Measurements from ENCODE around the gene TLE6. TPM values are rescaled to one million over a fixed set of nuclear protein-coding genes. Genes with fewer than 3 reads are reported as not detected.

The TLE6 gene
- total and polyA plus RNA-seq, 4 donors: 0.47 to 2.8 (median 1.2) TPM

GRCh38 chr19:3012621-3013262 is 35.4 kb downstream of the TLE6 start:
- peaks cover 0 to 18% (median 2%) of the 10 kb centered on the region in 4 donors for H3K36me3 ChIP-seq (ENCODE audit: control insufficient read depth in 4 of 4, insufficient read depth in 3 of 4, low read depth in 1 of 4, low read length in 3 of 4)
- whole genome bisulfite sequencing: 91% methylated on average over 16 of the region's 16 CpGs

GRCh38 chr19:3013263-3013725 is 35.9 kb downstream of the TLE6 start:
- Histone ChIP-seq H3K4me3 (ENCODE audit: low read depth in 1 of 3, low read length in 3 of 3) (no peak overlapping the region), H3K4me1 (ENCODE audit: control insufficient read depth in 4 of 4, insufficient read depth in 4 of 4, low read length in 3 of 4) (no peaks in the 10 kb centered on the region), H3K27ac (ENCODE audit: low read depth in 1 of 2, low read length in 2 of 2) (no peak overlapping the region), H3K9ac (ENCODE audit: low read depth in 1 of 2, low read length in 2 of 2) (no peak overlapping the region), H3K27me3 (ENCODE audit: control insufficient read depth in 4 of 4, insufficient read depth in 4 of 4, low read length in 3 of 4) (no peaks in the 10 kb centered on the region), H3K36me3 (ENCODE audit: control insufficient read depth in 4 of 4, insufficient read depth in 3 of 4, low read depth in 1 of 4, low read length in 3 of 4) (peaks cover 0 to 18% (median 2%) of the 10 kb centered on the region in 4 donors), H3K9me3 (ENCODE audit: control insufficient read depth in 4 of 4, low read length in 3 of 4) (no peaks in the 10 kb centered on the region)
- TF ChIP-seq MAX (IDR thresholded peaks at IDR 0.05): no peak
- no peak for TF ChIP-seq CTCF (IDR thresholded peaks at IDR 0.05; ENCODE audit: low read depth, low read length, missing input control)
- TF ChIP-seq HNF4A (conservative IDR thresholded peaks at IDR 0.05): no peak
- no peak for TF ChIP-seq ATF3 (IDR thresholded peaks at IDR 0.05)
- TF ChIP-seq JUND (IDR thresholded peaks at IDR 0.05): no peak
- no peak for TF ChIP-seq FOXA2 (IDR thresholded peaks at IDR 0.05)
- TF ChIP-seq HNF4G (IDR thresholded peaks at IDR 0.05): no peak
- no peak for TF ChIP-seq FOXA1 (IDR thresholded peaks at IDR 0.05)
- TF ChIP-seq GABPA (IDR thresholded peaks at IDR 0.05 in 1 of 2, conservative IDR thresholded peaks at IDR 0.05 in 1 of 2): no peak
- no peak for DNase-seq (ENCODE audit: low spot score)
- WGBS: 84% methylated on average over 7 of the region's 7 CpGs

More at GRCh38 chr19:3012621-3013262, 35.4 kb downstream of the TLE6 start:
- Histone ChIP-seq H3K9me3 (ENCODE audit: control insufficient read depth in 4 of 4, low read length in 3 of 4) (no peaks in the 10 kb centered on the region), H3K4me3 (ENCODE audit: low read depth in 1 of 3, low read length in 3 of 3) (no peak overlapping the region), H3K27me3 (ENCODE audit: control insufficient read depth in 4 of 4, insufficient read depth in 4 of 4, low read length in 3 of 4) (no peaks in the 10 kb centered on the region), H3K4me1 (ENCODE audit: control insufficient read depth in 4 of 4, insufficient read depth in 4 of 4, low read length in 3 of 4) (no peaks in the 10 kb centered on the region), H3K9ac (ENCODE audit: low read depth in 1 of 2, low read length in 2 of 2) (no peak overlapping the region), H3K27ac (ENCODE audit: low read depth in 1 of 2, low read length in 2 of 2) (no peak overlapping the region)
- TF ChIP-seq TAF1 (conservative IDR thresholded peaks at IDR 0.05) (no peak), FOXA1 (IDR thresholded peaks at IDR 0.05) (no peak), FOXA2 (IDR thresholded peaks at IDR 0.05) (no peak)
- no peak for DNase-seq (ENCODE audit: low spot score)

GRCh38 chr19:3014135-3014534 is 36.8 kb downstream of the TLE6 start:
- 96% methylated on average over 8 of the region's 8 CpGs for WGBS
- no peaks in the 10 kb centered on the region for H3K9me3 ChIP-seq (ENCODE audit: control insufficient read depth in 4 of 4, low read length in 3 of 4)
- H3K27ac ChIP-seq (ENCODE audit: low read depth in 1 of 2, low read length in 2 of 2): no peak overlapping the region
- no peak for TF ChIP-seq GABPA (IDR thresholded peaks at IDR 0.05 in 1 of 2, conservative IDR thresholded peaks at IDR 0.05 in 1 of 2)
- TF ChIP-seq SP1 (IDR thresholded peaks at IDR 0.05): no peak
- no peak for TF ChIP-seq HNF4A (conservative IDR thresholded peaks at IDR 0.05)
- TF ChIP-seq JUND (IDR thresholded peaks at IDR 0.05): no peak
- TF ChIP-seq HNF4G (IDR thresholded peaks at IDR 0.05): no peak
- TF ChIP-seq RXRA (IDR thresholded peaks at IDR 0.05): no peak
- TF ChIP-seq ATF3 (IDR thresholded peaks at IDR 0.05): no peak
- TF ChIP-seq FOXA2 (IDR thresholded peaks at IDR 0.05): no peak
- no peak for TF ChIP-seq CTCF (IDR thresholded peaks at IDR 0.05; ENCODE audit: low read depth, low read length, missing input control)
- TF ChIP-seq EGR1 (IDR thresholded peaks at IDR 0.05; ENCODE audit: low read depth in 2 of 2): no peak
- no peak for TF ChIP-seq FOXA1 (IDR thresholded peaks at IDR 0.05)
- TF ChIP-seq RAD21 (IDR thresholded peaks at IDR 0.05): no peak
- TF ChIP-seq YY1 (IDR thresholded peaks at IDR 0.05): no peak
- no peak for TF ChIP-seq TAF1 (conservative IDR thresholded peaks at IDR 0.05)
- TF ChIP-seq REST (IDR thresholded peaks at IDR 0.05): no peak
- TF ChIP-seq NR2F2 (IDR thresholded peaks at IDR 0.05): no peak
- no peak for TF ChIP-seq MAX (IDR thresholded peaks at IDR 0.05)
- no peaks in the 10 kb centered on the region for H3K4me1 ChIP-seq (ENCODE audit: control insufficient read depth in 4 of 4, insufficient read depth in 4 of 4, low read length in 3 of 4)
- no peak overlapping the region for H3K4me3 ChIP-seq (ENCODE audit: low read depth in 1 of 3, low read length in 3 of 3)
- no peak overlapping the region for H3K9ac ChIP-seq (ENCODE audit: low read depth in 1 of 2, low read length in 2 of 2)
- DNase-seq (ENCODE audit: low spot score): no peak
- H3K36me3 ChIP-seq (ENCODE audit: control insufficient read depth in 4 of 4, insufficient read depth in 3 of 4, low read depth in 1 of 4, low read length in 3 of 4): peaks cover 0 to 13% (median under 1%) of the 10 kb centered on the region in 4 donors
- H3K27me3 ChIP-seq (ENCODE audit: control insufficient read depth in 4 of 4, insufficient read depth in 4 of 4, low read length in 3 of 4): no peaks in the 10 kb centered on the region

All from liver (tissue), 9 donors.